Trophoblast cell (in vitro differentiated cells and primary cell): ENCODE data around the gene STON1.
A peak's percentile ranks its signal among the peaks of the same experiment; 100 is the strongest.

Experiments used
- DNase-seq, 2 donors: peaks; one replicate each; pipeline ENCODE4 v3.0.0-alpha.2; 2016
- H2AFZ ChIP-seq: 2 replicates; pipeline ENCODE4 v1.6.1; 2013; ENCODE audit warnings: low read length, moderate library complexity, mild to moderate bottlenecking; ENCODE audit not compliant: insufficient read depth, poor library complexity
- H2AK5ac ChIP-seq: 2 replicates; pipeline ENCODE4 v1.6.1; 2013; ENCODE audit warnings: mild to moderate bottlenecking, low read length
- H2BK120ac ChIP-seq: 2 replicates; pipeline ENCODE4 v1.6.1; 2013; ENCODE audit warnings: low read length, mild to moderate bottlenecking, moderate library complexity; ENCODE audit not compliant: insufficient read depth, poor library complexity
- H2BK12ac ChIP-seq: 2 replicates; pipeline ENCODE4 v1.6.1; 2013; ENCODE audit warnings: mild to moderate bottlenecking, low read length, moderate library complexity
- H2BK5ac ChIP-seq: 2 replicates; pipeline ENCODE4 v1.6.1; 2013; ENCODE audit warnings: low read length, low read depth, moderate library complexity, mild to moderate bottlenecking; ENCODE audit not compliant: poor library complexity
- H3K14ac ChIP-seq: 2 replicates; pipeline ENCODE4 v1.6.1; 2013; ENCODE audit warnings: mild to moderate bottlenecking, low read length
- H3K18ac ChIP-seq: 2 replicates; pipeline ENCODE4 v1.6.1; 2013; ENCODE audit warnings: mild to moderate bottlenecking, low read length
- H3K23ac ChIP-seq: 2 replicates; pipeline ENCODE4 v1.6.1; 2013; ENCODE audit warnings: low read length
- H3K27ac ChIP-seq: 2 replicates; pipeline ENCODE4 v1.5.1; 2013; ENCODE audit warnings: low read depth, mild to moderate bottlenecking, inconsistent platforms, low read length, moderate library complexity
- H3K27me3 ChIP-seq: 2 replicates; pipeline ENCODE4 v1.6.1; 2013; ENCODE audit warnings: inconsistent platforms, mild to moderate bottlenecking, low read length, moderate library complexity; ENCODE audit not compliant: insufficient read depth
- H3K36me3 ChIP-seq, 2 experiments: 1 replicate in 1 of 2; 2 replicates in 1 of 2; pipeline ENCODE4 v1.6.1; 2013; ENCODE audit warnings: low read length in 2 of 2, mild to moderate bottlenecking in 2 of 2, moderate library complexity in 1 of 2; ENCODE audit not compliant: insufficient read depth in 2 of 2, control insufficient read depth in 1 of 2
- H3K4ac ChIP-seq: 2 replicates; pipeline ENCODE4 v1.6.1; 2013; ENCODE audit warnings: low read depth, mild to moderate bottlenecking, low read length, moderate library complexity
- H3K4me1 ChIP-seq, 2 experiments: 1 replicate in 1 of 2; 2 replicates in 1 of 2; pipeline ENCODE4 v1.6.1; 2013; ENCODE audit warnings: low read length in 2 of 2, mild to moderate bottlenecking in 2 of 2, moderate library complexity in 1 of 2; ENCODE audit not compliant: insufficient read depth in 2 of 2, control insufficient read depth in 1 of 2
- H3K4me2 ChIP-seq: 2 replicates; pipeline ENCODE4 v1.6.1; 2013; ENCODE audit warnings: inconsistent platforms, mild to moderate bottlenecking, low read length, moderate library complexity
- H3K4me3 ChIP-seq: 2 replicates; pipeline ENCODE4 v1.5.1; 2013; ENCODE audit warnings: mild to moderate bottlenecking, low read depth, low read length, inconsistent platforms
- H3K79me1 ChIP-seq: one replicate; pipeline ENCODE4 v1.6.1; 2013; ENCODE audit warnings: low read length
- H3K79me2 ChIP-seq: 2 replicates; pipeline ENCODE4 v1.6.1; 2013; ENCODE audit warnings: low read length, mild to moderate bottlenecking; ENCODE audit not compliant: control insufficient read depth, insufficient read depth, poor library complexity
- H3K9ac ChIP-seq: 2 replicates; pipeline ENCODE4 v1.6.1; 2013; ENCODE audit warnings: mild to moderate bottlenecking, low read length
- H3K9me3 ChIP-seq: 2 replicates; pipeline ENCODE4 v1.6.1; 2013; ENCODE audit warnings: low read depth, mild to moderate bottlenecking, control low read depth, inconsistent platforms, low read length; ENCODE audit not compliant: insufficient read depth
- H4K12ac ChIP-seq: 2 replicates; pipeline ENCODE4 v1.6.1; 2013; ENCODE audit warnings: low read depth, mild to moderate bottlenecking, low read length, moderate library complexity
- H4K8ac ChIP-seq: 2 replicates; pipeline ENCODE4 v1.6.1; 2013; ENCODE audit warnings: low read depth, mild to moderate bottlenecking, low read length, moderate library complexity
- H4K91ac ChIP-seq: one replicate; pipeline ENCODE4 v1.6.1; 2013; ENCODE audit warnings: low read depth, mild to moderate bottlenecking, low read length, moderate library complexity
- WGBS: extraction: QIAGEN DNeasy Blood & Tissue Kit; methylation state at CpG from one replicate; pipeline ENCODE4 v1.1.7; 2013; ENCODE audit warnings: missing lambda C conversion rate; ENCODE audit not compliant: insufficient read length, insufficient coverage; ENCODE audit errors: extremely low coverage; 5-methylcytosine and 5-hydroxymethylcytosine counted together

Gene STON1

GRCh38 chr2:48532174-48532573 is 2.2 kb downstream of the STON1 start:
- peaks cover 0 to 4% of the 10 kb centered on the region in 2 experiments for H3K36me3 ChIP-seq
- no peaks in the 10 kb centered on the region for H3K27me3 ChIP-seq
- H3K79me2 ChIP-seq, result peaks cover 7% of the 10 kb centered on the region
- H3K27ac ChIP-seq, result peak overlapping the region; percentile 30
- no peak overlapping the region for H2BK12ac ChIP-seq
- peak overlapping the region; percentile 28 for H3K4me2 ChIP-seq
- H4K8ac ChIP-seq, result peak overlapping the region; percentile 20
- H2AK5ac ChIP-seq, result no peak overlapping the region
- H2AFZ ChIP-seq, result no peak overlapping the region
- H3K9ac ChIP-seq, result no peak overlapping the region
- H3K4me1 ChIP-seq, result peaks cover 9 to 20% of the 10 kb centered on the region in 2 experiments
- H3K4ac ChIP-seq, result no peak overlapping the region
- DNase-seq, result no peak
- H4K91ac ChIP-seq, result peak overlapping the region; percentile 44
- H3K79me1 ChIP-seq, result peaks cover 12% of the 10 kb centered on the region
- H2BK5ac ChIP-seq, result no peak overlapping the region
- no peak overlapping the region for H3K14ac ChIP-seq
- no peak overlapping the region for H3K4me3 ChIP-seq
- H3K18ac ChIP-seq, result peak overlapping the region; percentile 30
- no peak overlapping the region for H3K23ac ChIP-seq
- WGBS, result no CpG with 5 or more reads among the region's 7 CpGs
- no peak overlapping the region for H2BK120ac ChIP-seq
- no peaks in the 10 kb centered on the region for H3K9me3 ChIP-seq
- no peak overlapping the region for H4K12ac ChIP-seq

- Histone ChIP-seq H3K9me3 (no peaks in the 10 kb centered on the region), H3K27ac (no peak overlapping the region), H3K36me3 (peaks cover 0 to 4% of the 10 kb centered on the region in 2 experiments), H3K23ac (no peak overlapping the region), H2BK5ac (no peak overlapping the region), H4K91ac (no peak overlapping the region), H3K79me1 (peaks cover 12% of the 10 kb centered on the region), H3K4ac (peak overlapping the region; percentile 87), H4K12ac (no peak overlapping the region), H2BK120ac (no peak overlapping the region), H3K14ac (peak overlapping the region; percentile 66), H3K18ac (peak overlapping the region; percentile 75), H3K9ac (no peak overlapping the region), H3K4me3 (no peak overlapping the region), H3K4me2 (no peak overlapping the region), H3K79me2 (peaks cover 7% of the 10 kb centered on the region), H2AK5ac (peak overlapping the region; percentile 77), H4K8ac (no peak overlapping the region), H2BK12ac (peak overlapping the region; percentile 92), H3K27me3 (no peaks in the 10 kb centered on the region), H3K4me1 (peaks cover 9 to 20% of the 10 kb centered on the region in 2 experiments), H2AFZ (no peak overlapping the region)
- no CpG with 5 or more reads among the region's 5 CpGs for WGBS
- no peak for DNase-seq
Observed at GRCh38 chr2:48532824-48533223, 2.9 kb downstream of the STON1 start.

- Histone ChIP-seq H4K91ac (no peak overlapping the region), H3K79me1 (peaks cover 10% of the 10 kb centered on the region), H4K12ac (no peak overlapping the region), H3K18ac (no peak overlapping the region), H3K14ac (no peak overlapping the region), H3K27ac (no peak overlapping the region), H2BK120ac (no peak overlapping the region), H2BK12ac (no peak overlapping the region), H2AK5ac (no peak overlapping the region), H3K27me3 (no peaks in the 10 kb centered on the region), H3K4ac (no peak overlapping the region), H3K4me1 (peaks cover 3 to 15% of the 10 kb centered on the region in 2 experiments), H3K79me2 (peaks cover 7% of the 10 kb centered on the region), H3K36me3 (peaks cover 0 to 4% of the 10 kb centered on the region in 2 experiments), H2BK5ac (no peak overlapping the region), H3K4me2 (no peak overlapping the region), H3K9ac (no peak overlapping the region), H3K9me3 (no peaks in the 10 kb centered on the region), H3K4me3 (no peak overlapping the region), H3K23ac (no peak overlapping the region), H2AFZ (no peak overlapping the region), H4K8ac (no peak overlapping the region)
- no peak for DNase-seq
- no CpG with 5 or more reads among the region's 5 CpGs for WGBS
Observed at GRCh38 chr2:48534781-48535180, 4.8 kb downstream of the STON1 start.

GRCh38 chr2:48540237-48540935 is 10.4 kb downstream of the STON1 start:
- H3K4me1 ChIP-seq, result peaks cover 6 to 11% of the 10 kb centered on the region in 2 experiments
- no CpG with 5 or more reads among the region's 7 CpGs for WGBS
- no peak overlapping the region for H3K4me2 ChIP-seq
- no peak overlapping the region for H4K8ac ChIP-seq
- H3K79me2 ChIP-seq, result no peaks in the 10 kb centered on the region
- no peak overlapping the region for H2AK5ac ChIP-seq
- H2BK5ac ChIP-seq, result no peak overlapping the region
- H4K91ac ChIP-seq, result peak overlapping the region; percentile 19
- no peak overlapping the region for H3K4me3 ChIP-seq
- H3K23ac ChIP-seq, result no peak overlapping the region
- no peak overlapping the region for H2BK12ac ChIP-seq
- H3K27ac ChIP-seq, result no peak overlapping the region
- no peak overlapping the region for H2AFZ ChIP-seq
- H3K36me3 ChIP-seq, result no peaks in the 10 kb centered on the region
- H3K27me3 ChIP-seq, result no peaks in the 10 kb centered on the region
- peak overlapping the region; percentile 81 for H3K18ac ChIP-seq
- DNase-seq, result peak; percentile 41 to 73
- no peak overlapping the region for H3K14ac ChIP-seq
- no peak overlapping the region for H3K4ac ChIP-seq
- H3K9ac ChIP-seq, result no peak overlapping the region
- H2BK120ac ChIP-seq, result no peak overlapping the region
- no peaks in the 10 kb centered on the region for H3K9me3 ChIP-seq
- peaks cover 2% of the 10 kb centered on the region for H3K79me1 ChIP-seq
- no peak overlapping the region for H4K12ac ChIP-seq
